Measurements from ENCODE around the gene HMGXB4.
A peak's percentile ranks its signal among the peaks of the same experiment; 100 is the strongest.

Gene HMGXB4

DNA sequence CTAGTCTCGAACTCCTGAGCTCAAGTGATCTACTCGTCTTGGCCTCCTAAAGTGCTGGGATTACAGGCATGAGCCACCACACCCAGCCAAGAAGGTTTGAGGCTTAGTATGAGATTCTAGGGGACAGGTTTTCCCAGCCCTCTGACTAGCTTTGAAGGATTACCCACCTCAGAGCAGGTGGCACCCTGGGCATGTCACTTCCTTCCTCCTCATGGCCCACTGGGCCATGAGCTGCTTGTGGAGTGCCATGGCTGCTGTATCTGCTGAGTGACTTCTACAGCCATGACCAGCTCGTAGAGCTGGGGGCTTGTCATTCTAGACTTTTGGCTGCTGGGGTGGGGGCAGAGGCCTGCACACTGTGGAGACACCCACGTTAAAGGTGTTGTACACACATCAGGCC lies 67.5 kb downstream of the HMGXB4 start:
- no peak for DNase-seq (ENCODE audit: low read depth)
- H3K4me3 ChIP-seq (ENCODE audit: low read length), result no peak overlapping the region
- no peak for TF ChIP-seq CTCF (IDR thresholded peaks at IDR 0.05; ENCODE audit: insufficient read depth, low read depth, low read length, missing control alignments)

GRCh38 chr22:35325209-35325608 lies 67.9 kb downstream of the HMGXB4 start:
- no peak for TF ChIP-seq CTCF (IDR thresholded peaks at IDR 0.05; ENCODE audit: insufficient read depth, low read depth, low read length, missing control alignments)
- no peak overlapping the region for H3K4me3 ChIP-seq (ENCODE audit: low read length)
- DNase-seq (ENCODE audit: low read depth), result no peak

DNA sequence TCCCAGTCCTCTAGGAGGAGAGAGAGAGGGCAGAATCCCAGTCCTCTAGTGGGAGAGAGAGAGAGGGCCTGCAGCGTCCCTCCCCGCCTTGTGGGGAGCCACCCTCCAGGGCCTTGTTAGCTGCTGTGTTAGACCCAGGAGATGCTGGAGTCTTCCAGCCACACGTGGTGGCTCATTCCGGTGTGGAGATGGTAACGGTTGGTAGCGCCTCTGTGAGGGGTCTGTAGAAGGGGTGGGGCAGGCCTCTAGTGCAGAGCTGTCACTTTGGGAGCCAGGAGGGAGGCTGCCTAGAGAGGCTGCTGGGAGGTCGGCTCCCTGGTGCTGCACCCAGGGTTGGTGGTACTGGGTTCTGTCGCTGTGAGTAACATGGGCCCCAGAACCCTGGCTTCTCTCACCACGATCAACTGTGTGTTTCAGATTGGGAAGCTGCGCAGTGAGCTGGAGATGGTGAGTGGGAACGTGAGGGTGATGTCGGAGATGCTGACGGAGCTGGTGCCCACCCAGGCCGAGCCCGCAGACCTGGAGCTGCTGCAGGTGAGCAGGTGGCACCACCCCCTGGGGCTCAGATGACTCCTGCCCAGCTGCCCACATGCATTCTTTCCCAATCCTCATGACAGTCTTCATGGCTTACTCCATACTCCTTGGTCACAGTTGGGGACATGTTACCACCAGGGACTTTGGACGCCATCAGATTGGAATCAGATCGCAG lies 69.7 kb downstream of the HMGXB4 start:
- no peak for TF ChIP-seq CTCF (IDR thresholded peaks at IDR 0.05; ENCODE audit: insufficient read depth, low read depth, low read length, missing control alignments)
- H3K4me3 ChIP-seq (ENCODE audit: low read length), result no peak overlapping the region
- no peak for DNase-seq (ENCODE audit: low read depth)

GRCh38 chr22:35327690-35328471 lies 70.6 kb downstream of the HMGXB4 start:
- H3K4me3 ChIP-seq (ENCODE audit: low read length), result no peak overlapping the region
- no peak for DNase-seq (ENCODE audit: low read depth)
- no peak for TF ChIP-seq CTCF (IDR thresholded peaks at IDR 0.05; ENCODE audit: insufficient read depth, low read depth, low read length, missing control alignments)

DNA sequence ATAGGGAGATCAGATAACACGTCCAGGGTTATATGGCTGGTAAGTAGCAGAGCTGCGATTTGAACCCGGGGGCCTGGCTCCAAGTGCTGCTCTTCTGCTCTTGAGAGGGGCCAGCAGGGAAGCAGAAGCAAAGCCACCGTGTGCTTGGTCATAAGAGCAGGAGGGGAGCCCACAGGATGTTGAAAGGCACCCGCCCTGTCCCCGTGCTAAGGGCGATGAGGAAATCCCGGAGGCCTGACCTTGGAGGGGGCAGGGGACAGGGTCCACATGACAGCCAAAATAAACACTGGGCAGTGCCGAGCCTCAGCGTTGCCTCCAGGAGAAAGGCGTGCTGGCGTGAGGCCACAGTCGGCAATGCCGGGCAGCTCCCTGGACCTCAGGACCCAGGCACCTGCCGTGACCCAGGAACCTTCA lies 71.2 kb downstream of the HMGXB4 start:
- no peak for DNase-seq (ENCODE audit: low read depth)
- no peak overlapping the region for H3K4me3 ChIP-seq (ENCODE audit: low read length)
- TF ChIP-seq CTCF (IDR thresholded peaks at IDR 0.05; ENCODE audit: insufficient read depth, low read depth, low read length, missing control alignments), result no peak

- peak; percentile 1 for TF ChIP-seq CTCF (IDR thresholded peaks at IDR 0.05; ENCODE audit: insufficient read depth, low read depth, low read length, missing control alignments)
- no peak for DNase-seq (ENCODE audit: low read depth)
Measured at GRCh38 chr22:35329114-35329847, 72.0 kb downstream of the HMGXB4 start.

More at GRCh38 chr22:35329114-35329847, 72.0 kb downstream of the HMGXB4 start:
- no peak overlapping the region for H3K4me3 ChIP-seq (ENCODE audit: low read length)
